HCT116 (cell line): ENCODE results near the gene ZMYND11. TPM values are rescaled to one million over a fixed set of nuclear protein-coding genes. Genes with fewer than 3 reads are reported as not detected.

Experiments used
- ATAC-seq: fragments of 200-7000 bp; cut with Tn5 transposase; 2 replicates; pipeline ENCODE4 v1.9.1; 2020; ENCODE audit warnings: mild to moderate bottlenecking, moderate library complexity
- BruUV-seq: library from RNA; stranded (reverse); fragments of 400-500 nt; replicated peaks from 2 replicates; lab custom pipeline; 2021; lab: Mats Ljungman, UMichigan
- CTCF ChIA-PET: fragments of 300-600 bp; sonication (Branson Sonifier 250); formaldehyde crosslinking; loops from one replicate; lab custom pipeline; 2021; ENCODE audit warnings: antibody characterized with exemption; lab: Charles Lee
- POLR2A ChIA-PET: fragments of 300-600, 350-600 bp; sonication (Branson Sonifier 250); formaldehyde crosslinking; loops from one replicate; lab custom pipeline; 2021; ENCODE audit warnings: antibody characterized with exemption; lab: Charles Lee
- RAD21 ChIA-PET, 2 experiments: fragments of 300-600 bp; sonication (Branson Sonifier 250); formaldehyde crosslinking; loops; one replicate each; lab custom pipeline; 2023; ENCODE audit warnings: low total read pairs in 2 of 2; ENCODE audit not compliant: uncharacterized antibody in 2 of 2, unreplicated experiment in 2 of 2, low non-redundant PET in 1 of 2; lab: Charles Lee
- DNase-seq: peaks from one replicate; pipeline ENCODE4 v3.0.0-alpha.2; 2010; ENCODE audit warnings: low read depth, low spot score
- H2AFZ ChIP-seq: fragments of 200-600 bp; shearing (Covaris generic), sonication (generic); 2 replicates; pipeline ENCODE4 v1.6.1; 2017; ENCODE audit warnings: low read depth, mixed run types, mixed read lengths, antibody characterized with exemption, low read length; ENCODE audit not compliant: poor library complexity, severe bottlenecking
- H3K27ac ChIP-seq: 2 replicates; pipeline ENCODE4 v1.5.1; 2012; ENCODE audit warnings: low read depth, low read length
- H3K27me3 ChIP-seq: fragments of 200-600 bp; sonication (generic); 2 replicates; pipeline ENCODE4 v1.6.1; 2016; ENCODE audit warnings: mixed run types, low read length, mixed read lengths; ENCODE audit not compliant: insufficient read depth
- H3K36me3 ChIP-seq, 2 experiments: fragments of 200-500 bp in 1 of 2; fragments of 200-600 bp in 1 of 2; sonication (Bioruptor generic) in 1 of 2; sonication (generic) in 1 of 2; 2 replicates each; pipeline versions ENCODE4 v1.5.1 to v1.6.1; 2014 to 2016; ENCODE audit warnings: low read length in 2 of 2, inconsistent platforms in 1 of 2, mixed read lengths in 1 of 2, mixed run types in 1 of 2; ENCODE audit not compliant: insufficient read depth in 2 of 2, control insufficient read depth in 1 of 2
- H3K4me1 ChIP-seq, 2 experiments: fragments of 200-600 bp in 1 of 2; sonication (generic) in 1 of 2; 2 replicates each; pipeline versions ENCODE4 v1.5.1 to v1.6.1; 2012 to 2017; ENCODE audit warnings: low read length in 2 of 2, inconsistent platforms in 1 of 2, mild to moderate bottlenecking in 1 of 2, mixed read lengths in 1 of 2, mixed run types in 1 of 2, moderate library complexity in 1 of 2; ENCODE audit not compliant: insufficient read depth in 2 of 2, control insufficient read depth in 1 of 2
- H3K4me2 ChIP-seq: fragments of 200-600 bp; sonication (generic); 2 replicates; pipeline ENCODE4 v1.6.1; 2017; ENCODE audit warnings: mixed run types, low read length, mixed read lengths
- H3K4me3 ChIP-seq, 2 experiments: fragments of 200-600 bp in 1 of 2; sonication (generic) in 1 of 2; replicated peaks in 1 of 2; 2 replicates each; pipeline ENCODE4 v1.5.1; 2011 to 2016; ENCODE audit warnings: low read length in 2 of 2, control low read depth in 1 of 2, low read depth in 1 of 2, mild to moderate bottlenecking in 1 of 2, mixed read lengths in 1 of 2, mixed run types in 1 of 2
- H3K79me2 ChIP-seq: fragments of 200-600 bp; sonication (generic); 2 replicates; pipeline ENCODE4 v1.6.1; 2017; ENCODE audit warnings: mild to moderate bottlenecking, mixed run types, low read length, moderate library complexity, mixed read lengths; ENCODE audit not compliant: insufficient read depth
- H3K9ac ChIP-seq: fragments of 200-600 bp; sonication (generic); 2 replicates; pipeline ENCODE4 v1.6.1; 2016; ENCODE audit warnings: low read length, mixed read lengths
- H3K9me2 ChIP-seq: fragments of 200-600 bp; sonication (generic), shearing (Covaris generic); 2 replicates; pipeline ENCODE4 v1.6.1; 2017; ENCODE audit warnings: mixed run types, mild to moderate bottlenecking, moderate library complexity; ENCODE audit not compliant: insufficient read depth
- H3K9me3 ChIP-seq, 2 experiments: fragments of 200-500 bp in 1 of 2; fragments of 200-600 bp in 1 of 2; sonication (Bioruptor generic) in 1 of 2; sonication (generic) in 1 of 2; 2 replicates each; pipeline ENCODE4 v1.6.1; 2014 to 2017; ENCODE audit warnings: low read length in 2 of 2, mixed read lengths in 2 of 2, inconsistent platforms in 1 of 2, low read depth in 1 of 2, mild to moderate bottlenecking in 1 of 2, mixed run types in 1 of 2, moderate library complexity in 1 of 2; ENCODE audit not compliant: control insufficient read depth in 1 of 2, insufficient read depth in 1 of 2
- H4K20me1 ChIP-seq: fragments of 200-600 bp; sonication (generic), shearing (Covaris generic); 2 replicates; pipeline ENCODE4 v1.6.1; 2017; ENCODE audit warnings: mixed run types, mild to moderate bottlenecking, moderate library complexity; ENCODE audit not compliant: insufficient read depth
- CTCF ChIP-seq, 3 experiments: fragments of 200-600 bp in 1 of 3; sonication (generic) in 1 of 3; IDR thresholded peaks in 2 of 3; conservative IDR thresholded peaks in 1 of 3; 2 replicates each; pipeline ENCODE4 v1.5.1; 2012 to 2017; ENCODE audit warnings: low read depth in 2 of 3, low read length in 2 of 3, antibody characterized with exemption in 1 of 3, borderline replicate concordance in 1 of 3, control low read depth in 1 of 3, mild to moderate bottlenecking in 1 of 3, mixed read lengths in 1 of 3, mixed run types in 1 of 3, moderate library complexity in 1 of 3; ENCODE audit not compliant: insufficient read depth in 1 of 3
- EGR1 ChIP-seq: IDR thresholded peaks from 2 replicates; pipeline ENCODE4 v1.6.1; 2012; ENCODE audit warnings: low read depth
- ELF1 ChIP-seq: IDR thresholded peaks from 2 replicates; pipeline ENCODE4 v1.6.1; 2012; ENCODE audit warnings: low read depth, borderline replicate concordance
- EZH2 ChIP-seq: fragments of 200-600 bp; sonication (generic); IDR thresholded peaks from 2 replicates; pipeline ENCODE4 v1.6.1; 2017; ENCODE audit warnings: antibody characterized with exemption, mixed run types
- FOSL1 ChIP-seq: IDR thresholded peaks from 2 replicates; pipeline ENCODE4 v1.6.1; 2012; ENCODE audit warnings: low read depth
- MAX ChIP-seq: IDR thresholded peaks from 2 replicates; pipeline ENCODE4 v1.6.1; 2012
- POLR2AphosphoS5 ChIP-seq: IDR thresholded peaks from 2 replicates; pipeline ENCODE4 v1.6.1; 2011; ENCODE audit warnings: mild to moderate bottlenecking, low read depth, low read length, moderate library complexity
- RAD21 ChIP-seq: IDR thresholded peaks from 2 replicates; pipeline ENCODE4 v1.6.1; 2012; ENCODE audit warnings: low read depth, mild to moderate bottlenecking
- SP1 ChIP-seq: IDR thresholded peaks from 2 replicates; pipeline ENCODE4 v1.6.1; 2012; ENCODE audit warnings: low read depth
- SRF ChIP-seq: IDR thresholded peaks from 2 replicates; pipeline ENCODE4 v1.6.1; 2012; ENCODE audit warnings: low read depth
- YY1 ChIP-seq: IDR thresholded peaks from 2 replicates; pipeline ENCODE4 v1.6.1; 2011; ENCODE audit warnings: low read length, low read depth, moderate library complexity, mild to moderate bottlenecking; ENCODE audit not compliant: insufficient replicate concordance; ENCODE audit errors: extremely low read depth
- ZFX ChIP-seq: fragments of 450-650 bp; IDR thresholded peaks from 2 replicates; pipeline ENCODE4 v1.6.1; 2017
- intact Hi-C: fragments of 100-400 bp; cut with micrococcal nuclease; formaldehyde crosslinking; loops from 2 replicates; pipeline ENCODE4 v1.10.0; 2022
- total RNA-seq: library from RNA; stranded (reverse); gene quantifications from one replicate; pipeline ENCODE4 v1.2.1, GENCODE V29; 2021; ENCODE audit not compliant: unreplicated experiment
- TF ChIP-seq, protein P1 (sequence below): IDR thresholded peaks from 2 replicates; pipeline ENCODE4 v1.6.1; 2011; ENCODE audit warnings: mild to moderate bottlenecking, low read length, moderate library complexity; ENCODE audit not compliant: insufficient replicate concordance; ENCODE audit errors: extremely low read depth

The ZMYND11 gene
- total RNA-seq, 1 experiment from 2014 or later: 28.3 TPM

DNA sequence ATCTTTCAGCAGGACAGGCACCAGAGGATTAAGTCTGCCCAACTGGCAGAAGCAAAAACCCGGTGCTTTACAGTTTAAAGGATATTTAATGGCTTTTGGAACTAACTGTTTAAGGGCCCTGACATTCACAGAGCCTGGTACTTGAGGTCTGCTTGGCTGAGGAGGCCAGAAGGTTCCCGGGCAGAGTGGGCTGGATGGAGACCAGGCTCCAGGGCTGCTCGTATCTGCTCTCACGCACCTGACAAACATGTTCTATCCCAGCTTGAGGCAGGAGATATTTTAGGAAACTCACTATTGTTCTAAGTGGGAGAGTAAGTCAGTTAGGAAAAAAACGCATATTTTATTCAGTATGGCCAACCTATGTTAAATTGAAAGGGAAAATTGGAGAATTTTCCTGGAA, 143.5 kb downstream of the ZMYND11 start:
- Histone ChIP-seq H3K36me3 (peaks cover 0 to 3% of the 10 kb centered on the region in 2 experiments; a peak in 1 of 4 replicates), H3K27ac (no peak overlapping the region), H3K27me3 (no peaks in the 10 kb centered on the region), H3K79me2 (no peaks in the 10 kb centered on the region), H4K20me1 (no peaks in the 10 kb centered on the region), H3K4me2 (no peak overlapping the region), H3K9me2 (no peaks in the 10 kb centered on the region), H3K4me3 (no peak overlapping the region), H2AFZ (no peak overlapping the region), H3K9ac (no peak overlapping the region), H3K4me1 (no peaks in the 10 kb centered on the region), H3K9me3 (no peaks in the 10 kb centered on the region)
- POLR2A ChIA-PET: no interaction called here
- ATAC-seq (no peak), DNase-seq (no peak)
- BruUV-seq: no TSS peak
- CTCF ChIA-PET: no interaction called here
- intact Hi-C loops: no loop called here
- TF ChIP-seq EGR1 (no peak), ZFX (no peak), EZH2 (no peak), MAX (no peak), ELF1 (no peak), SRF (no peak)
- TF ChIP-seq, protein P1, sequence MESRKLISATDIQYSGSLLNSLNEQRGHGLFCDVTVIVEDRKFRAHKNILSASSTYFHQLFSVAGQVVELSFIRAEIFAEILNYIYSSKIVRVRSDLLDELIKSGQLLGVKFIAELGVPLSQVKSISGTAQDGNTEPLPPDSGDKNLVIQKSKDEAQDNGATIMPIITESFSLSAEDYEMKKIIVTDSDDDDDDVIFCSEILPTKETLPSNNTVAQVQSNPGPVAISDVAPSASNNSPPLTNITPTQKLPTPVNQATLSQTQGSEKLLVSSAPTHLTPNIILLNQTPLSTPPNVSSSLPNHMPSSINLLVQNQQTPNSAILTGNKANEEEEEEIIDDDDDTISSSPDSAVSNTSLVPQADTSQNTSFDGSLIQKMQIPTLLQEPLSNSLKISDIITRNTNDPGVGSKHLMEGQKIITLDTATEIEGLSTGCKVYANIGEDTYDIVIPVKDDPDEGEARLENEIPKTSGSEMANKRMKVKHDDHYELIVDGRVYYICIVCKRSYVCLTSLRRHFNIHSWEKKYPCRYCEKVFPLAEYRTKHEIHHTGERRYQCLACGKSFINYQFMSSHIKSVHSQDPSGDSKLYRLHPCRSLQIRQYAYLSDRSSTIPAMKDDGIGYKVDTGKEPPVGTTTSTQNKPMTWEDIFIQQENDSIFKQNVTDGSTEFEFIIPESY: no peak
- RAD21 ChIA-PET: no interaction called here

GRCh38 chr10:279232-279631, 144.0 kb downstream of the ZMYND11 start:
- Histone ChIP-seq H2AFZ (no peak overlapping the region), H3K9me3 (no peaks in the 10 kb centered on the region), H3K79me2 (no peaks in the 10 kb centered on the region), H3K27me3 (no peaks in the 10 kb centered on the region), H3K27ac (no peak overlapping the region), H3K36me3 (peaks cover 0 to 3% of the 10 kb centered on the region in 2 experiments; a peak in 1 of 4 replicates), H4K20me1 (no peaks in the 10 kb centered on the region), H3K4me3 (no peak overlapping the region), H3K9ac (no peak overlapping the region), H3K4me1 (no peaks in the 10 kb centered on the region), H3K4me2 (no peak overlapping the region), H3K9me2 (no peaks in the 10 kb centered on the region)
- no TSS peak for BruUV-seq
- intact Hi-C loops: no loop called here
- ATAC-seq (0 out of 2 replicates have a peak, but pooled peaks have one; percentile 14), DNase-seq (no peak)
- ChIA-PET RAD21 (no interaction called here), POLR2A (no interaction called here), CTCF (no interaction called here)
- no peak for TF ChIP-seq POLR2AphosphoS5
- TF ChIP-seq SP1: no peak
- TF ChIP-seq RAD21: no peak
- TF ChIP-seq FOSL1: no peak
- TF ChIP-seq ZFX: no peak
- TF ChIP-seq CTCF (IDR thresholded peaks at IDR 0.05 in 2 of 3, conservative IDR thresholded peaks at IDR 0.05 in 1 of 3; ENCODE audit: borderline replicate concordance in 1 of 3, insufficient read depth in 1 of 3, low read depth in 2 of 3, low read length in 2 of 3): no peak
- TF ChIP-seq EGR1: no peak
- TF ChIP-seq MAX: no peak
- TF ChIP-seq EZH2: no peak
- no peak for TF ChIP-seq YY1
